Cardiac muscle cell (in vitro differentiated cells and primary cell): Measurements from ENCODE around the gene CUBN. TPM values are rescaled to one million over a fixed set of nuclear protein-coding genes. Genes with fewer than 3 reads are reported as not detected.

Experiments used
- DNase-seq, 2 donors: peaks; one replicate each; pipeline versions ENCODE4 v3.0.0 to v3.0.0-alpha.2; 2010 to 2017; ENCODE audit warnings: low read depth in 1 of 2, low spot score in 1 of 2
- H3K27ac ChIP-seq: fragments of 200-600 bp; sonication (generic); 2 replicates; pipeline ENCODE4 v1.5.1; 2016
- H3K27me3 ChIP-seq: fragments of 200-600 bp; sonication (generic); 2 replicates; pipeline ENCODE4 v1.6.0; 2016; ENCODE audit warnings: control low read depth
- H3K36me3 ChIP-seq: fragments of 200-600 bp; sonication (generic); 2 replicates; pipeline ENCODE4 v1.5.1; 2016; ENCODE audit warnings: control low read depth
- H3K4me1 ChIP-seq: fragments of 200-600 bp; sonication (generic); 2 replicates; pipeline ENCODE4 v1.8.1; 2017; ENCODE audit warnings: low read depth, mild to moderate bottlenecking, mixed run types
- H3K4me3 ChIP-seq: fragments of 200-600 bp; sonication (generic); 2 replicates; pipeline ENCODE4 v1.5.1; 2016; ENCODE audit warnings: mild to moderate bottlenecking
- H3K9me3 ChIP-seq: fragments of 200-600 bp; sonication (generic); 2 replicates; pipeline ENCODE4 v1.5.1; 2017; ENCODE audit warnings: low read depth, mild to moderate bottlenecking, control low read depth
- CTCF ChIP-seq: IDR thresholded peaks from 2 replicates; pipeline ENCODE4 v1.5.1; 2012; ENCODE audit warnings: low read depth, mild to moderate bottlenecking, low read length
- polyA plus RNA-seq: library from polyadenylated mRNA; unstranded; fragments of >200 nt; fragmentation: Nextera tagmentation; extraction: Ambion mirVana; gene quantifications from 2 replicates; pipeline ENCODE4 v1.2.1, GENCODE V29; 2016
- total RNA-seq: library from RNA; depleted of rRNA; stranded (reverse); fragments of >200 nt; gene quantifications from 2 replicates; pipeline ENCODE4 v1.2.3, GENCODE V29; 2016

The CUBN gene
- total and polyA plus RNA-seq, 2 experiments from 2014 or later, result 0.79 to 2.7 TPM

GRCh38 chr10:17026686-17027485, 102.7 kb downstream of the CUBN start:
- Histone ChIP-seq H3K9me3 (no peaks in the 10 kb centered on the region), H3K4me1 (peaks cover 17% of the 10 kb centered on the region), H3K4me3 (no peak overlapping the region), H3K27ac (no peak overlapping the region), H3K27me3 (no peaks in the 10 kb centered on the region), H3K36me3 (no peaks in the 10 kb centered on the region)
- no peak for TF ChIP-seq CTCF
- DNase-seq, result peak in 1 of 2 donors; percentile 24

- H3K4me1 ChIP-seq, result peaks cover 18% of the 10 kb centered on the region
- peak in 1 of 2 donors; percentile 92 for DNase-seq
- no peaks in the 10 kb centered on the region for H3K27me3 ChIP-seq
- no peak for TF ChIP-seq CTCF
- H3K9me3 ChIP-seq, result no peaks in the 10 kb centered on the region
- H3K36me3 ChIP-seq, result no peaks in the 10 kb centered on the region
- H3K4me3 ChIP-seq, result no peak overlapping the region
- H3K27ac ChIP-seq, result no peak overlapping the region
Observed at GRCh38 chr10:17025444-17026295, 103.9 kb downstream of the CUBN start.

- H3K4me1 ChIP-seq, result peaks cover 18% of the 10 kb centered on the region
- H3K36me3 ChIP-seq, result no peaks in the 10 kb centered on the region
- no peak for TF ChIP-seq CTCF
- no peaks in the 10 kb centered on the region for H3K27me3 ChIP-seq
- no peak for DNase-seq
- H3K9me3 ChIP-seq, result no peaks in the 10 kb centered on the region
- H3K4me3 ChIP-seq, result no peak overlapping the region
- no peak overlapping the region for H3K27ac ChIP-seq
Observed at GRCh38 chr10:17024461-17024860, 105.2 kb downstream of the CUBN start.

GRCh38 chr10:17023386-17024298, 106.0 kb downstream of the CUBN start:
- DNase-seq, result peak; percentile 56 to 98
- Histone ChIP-seq H3K4me1 (peaks cover 18% of the 10 kb centered on the region), H3K27ac (no peak overlapping the region), H3K4me3 (no peak overlapping the region), H3K9me3 (no peaks in the 10 kb centered on the region), H3K27me3 (no peaks in the 10 kb centered on the region), H3K36me3 (no peaks in the 10 kb centered on the region)
- TF ChIP-seq CTCF, result no peak

- TF ChIP-seq CTCF, result no peak
- H3K4me3 ChIP-seq, result no peak overlapping the region
- H3K27me3 ChIP-seq, result no peaks in the 10 kb centered on the region
- H3K27ac ChIP-seq, result no peak overlapping the region
- peaks cover 18% of the 10 kb centered on the region for H3K4me1 ChIP-seq
- peak in 1 of 2 donors; percentile 82 for DNase-seq
- no peaks in the 10 kb centered on the region for H3K36me3 ChIP-seq
- H3K9me3 ChIP-seq, result no peaks in the 10 kb centered on the region
Observed at GRCh38 chr10:17022896-17023295, 106.7 kb downstream of the CUBN start.
